ENCODE results near the gene ACTA2. TPM values are rescaled to one million over a fixed set of nuclear protein-coding genes. Genes with fewer than 3 reads are reported as not detected.

Gene ACTA2
- total RNA-seq, 2 donors from 2014 or later = 14.6 to 29.6 TPM

DNA sequence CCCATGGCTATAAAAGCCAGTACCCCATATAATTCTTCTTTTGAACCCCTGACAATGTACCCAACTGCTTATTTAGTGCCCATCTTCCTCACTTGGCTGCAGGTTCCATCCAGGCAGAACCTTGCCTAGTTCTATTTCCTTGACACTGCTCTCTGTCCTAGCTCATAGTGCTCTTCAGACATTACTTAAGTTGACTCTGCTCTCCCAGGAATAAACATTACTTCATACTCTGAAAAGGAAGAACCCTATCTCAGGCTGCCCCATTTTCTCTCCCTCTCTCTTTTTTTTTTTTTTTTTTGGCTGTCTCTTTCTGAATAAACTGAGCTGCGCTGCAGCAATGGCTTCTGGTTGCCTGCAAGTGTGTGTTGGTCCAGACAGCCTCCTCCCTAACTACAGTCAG is 21.0 kb downstream of the ACTA2 start:
- ATAC-seq (replicated peaks) = no peak
- H3K9me3 Mint-ChIP-seq = no peaks in the 10 kb centered on the region
- no peaks in the 10 kb centered on the region for H3K27me3 Mint-ChIP-seq
- H3K4me3 Mint-ChIP-seq = no peak overlapping the region
- H3K36me3 Mint-ChIP-seq (ENCODE audit: low read depth) = peaks cover 21% of the 10 kb centered on the region
- peaks cover 10% of the 10 kb centered on the region for H3K4me1 Mint-ChIP-seq
- peak overlapping the region; percentile 16 for H3K27ac Mint-ChIP-seq

DNA sequence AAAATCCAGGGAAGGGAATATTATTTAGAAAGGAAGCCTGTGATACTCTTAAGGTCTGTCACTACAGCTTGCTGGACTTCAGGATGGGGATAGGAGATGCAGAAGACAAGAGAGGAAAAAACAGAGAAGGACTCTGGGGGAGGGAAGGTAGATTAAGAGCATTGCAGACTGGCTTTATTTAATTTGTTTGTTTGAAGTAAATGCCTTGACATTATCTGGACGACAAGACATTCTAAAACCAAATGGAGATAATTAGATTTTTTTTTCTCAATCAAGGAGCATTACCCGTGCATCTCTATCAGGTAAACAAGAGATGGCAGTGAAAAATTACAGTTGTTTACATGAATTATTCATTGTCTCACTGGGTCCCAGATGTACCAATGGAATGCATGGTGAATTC is 24.3 kb downstream of the ACTA2 start:
- Mint-ChIP-seq H3K4me3 (no peak overlapping the region), H3K4me1 (no peaks in the 10 kb centered on the region)
- no peak for ATAC-seq (replicated peaks)

GRCh38 chr10:88927416-88927690 is 25.2 kb downstream of the ACTA2 start:
- H3K27me3 Mint-ChIP-seq = no peaks in the 10 kb centered on the region
- no peaks in the 10 kb centered on the region for H3K9me3 Mint-ChIP-seq
- H3K36me3 Mint-ChIP-seq (ENCODE audit: low read depth) = peaks cover 56% of the 10 kb centered on the region
- no peaks in the 10 kb centered on the region for H3K4me1 Mint-ChIP-seq
- H3K4me3 Mint-ChIP-seq = no peak overlapping the region
- ATAC-seq (replicated peaks) = no peak
- no peak overlapping the region for H3K27ac Mint-ChIP-seq

More for the DNA sequence above, 24.3 kb downstream of the ACTA2 start:
- peaks cover 48% of the 10 kb centered on the region for H3K36me3 Mint-ChIP-seq (ENCODE audit: low read depth)
- no peak overlapping the region for H3K27ac Mint-ChIP-seq
- no peaks in the 10 kb centered on the region for H3K27me3 Mint-ChIP-seq
- no peaks in the 10 kb centered on the region for H3K9me3 Mint-ChIP-seq

GRCh38 chr10:88926566-88927415 is 25.8 kb downstream of the ACTA2 start:
- Mint-ChIP-seq H3K27me3 (no peaks in the 10 kb centered on the region), H3K4me3 (no peak overlapping the region), H3K4me1 (no peaks in the 10 kb centered on the region), H3K9me3 (no peaks in the 10 kb centered on the region), H3K27ac (peak overlapping the region; percentile 49), H3K36me3 (ENCODE audit: low read depth) (peaks cover 62% of the 10 kb centered on the region)
- no peak for ATAC-seq (replicated peaks)

DNA sequence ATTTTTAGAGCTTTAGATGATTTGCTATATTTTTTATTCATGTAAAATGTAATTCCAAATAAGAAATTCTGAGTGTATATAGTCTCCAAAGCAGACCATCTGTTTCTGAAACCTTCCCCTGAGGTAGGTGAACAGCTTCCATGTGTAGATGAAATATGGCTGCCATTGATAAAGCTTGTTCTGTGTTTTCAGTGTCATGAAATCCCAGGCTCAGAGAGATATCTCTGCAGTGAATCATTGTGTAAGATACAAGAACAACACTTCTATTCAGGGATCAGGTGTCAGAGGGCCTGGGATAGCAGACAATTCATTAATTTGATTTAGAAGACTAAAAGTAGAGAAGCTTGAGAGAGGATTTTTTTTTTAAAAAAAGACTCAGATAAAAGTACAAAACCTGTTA is 29.1 kb downstream of the ACTA2 start:
- Mint-ChIP-seq H3K4me3 (no peak overlapping the region), H3K9me3 (no peaks in the 10 kb centered on the region), H3K27ac (no peak overlapping the region), H3K36me3 (ENCODE audit: low read depth) (peaks cover 92% of the 10 kb centered on the region), H3K4me1 (no peaks in the 10 kb centered on the region), H3K27me3 (no peaks in the 10 kb centered on the region)
- ATAC-seq (replicated peaks) = no peak

GRCh38 chr10:88922041-88922440 is 30.5 kb downstream of the ACTA2 start:
- no peak overlapping the region for H3K27ac Mint-ChIP-seq
- H3K4me3 Mint-ChIP-seq = no peak overlapping the region
- no peaks in the 10 kb centered on the region for H3K4me1 Mint-ChIP-seq
- no peak for ATAC-seq (replicated peaks)
- H3K27me3 Mint-ChIP-seq = no peaks in the 10 kb centered on the region
- H3K36me3 Mint-ChIP-seq (ENCODE audit: low read depth) = peaks cover 94% of the 10 kb centered on the region
- no peaks in the 10 kb centered on the region for H3K9me3 Mint-ChIP-seq

- no peak overlapping the region for H3K4me3 Mint-ChIP-seq
- no peak overlapping the region for H3K27ac Mint-ChIP-seq
- no peaks in the 10 kb centered on the region for H3K9me3 Mint-ChIP-seq
- no peaks in the 10 kb centered on the region for H3K27me3 Mint-ChIP-seq
- peaks cover 94% of the 10 kb centered on the region for H3K36me3 Mint-ChIP-seq (ENCODE audit: low read depth)
- no peak for ATAC-seq (replicated peaks)
- H3K4me1 Mint-ChIP-seq = no peaks in the 10 kb centered on the region
Observed at GRCh38 chr10:88920986-88921593, 31.5 kb downstream of the ACTA2 start.

DNA sequence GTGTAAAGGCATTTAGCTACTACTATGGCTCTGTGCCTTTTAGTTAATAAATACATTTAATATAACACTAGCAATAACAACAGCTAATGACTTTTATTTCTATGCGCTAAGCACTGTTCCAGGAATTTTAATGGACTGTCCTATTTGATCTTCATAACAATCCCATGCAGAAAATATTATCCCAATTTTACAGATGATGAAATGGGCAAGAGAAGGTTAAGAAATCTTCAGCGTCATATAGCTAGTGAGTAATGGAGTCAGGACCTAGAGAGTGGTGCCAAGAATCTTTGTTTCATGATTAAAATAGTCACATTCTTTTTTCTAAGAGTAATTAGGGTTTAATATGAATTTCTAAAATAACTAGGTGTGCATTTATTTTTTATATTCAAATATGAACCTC is 32.4 kb downstream of the ACTA2 start:
- Mint-ChIP-seq H3K27ac (no peak overlapping the region), H3K9me3 (no peaks in the 10 kb centered on the region), H3K4me1 (no peaks in the 10 kb centered on the region), H3K27me3 (no peaks in the 10 kb centered on the region), H3K4me3 (no peak overlapping the region), H3K36me3 (ENCODE audit: low read depth) (peaks cover 97% of the 10 kb centered on the region)
- no peak for ATAC-seq (replicated peaks)

GRCh38 chr10:88919041-88919440 is 33.5 kb downstream of the ACTA2 start:
- ATAC-seq (replicated peaks) = no peak
- Mint-ChIP-seq H3K27me3 (no peaks in the 10 kb centered on the region), H3K36me3 (ENCODE audit: low read depth) (peaks cover 95% of the 10 kb centered on the region), H3K27ac (no peak overlapping the region), H3K9me3 (no peaks in the 10 kb centered on the region), H3K4me3 (no peak overlapping the region), H3K4me1 (no peaks in the 10 kb centered on the region)

GRCh38 chr10:88918191-88918905 is 34.2 kb downstream of the ACTA2 start:
- Mint-ChIP-seq H3K4me1 (no peaks in the 10 kb centered on the region), H3K4me3 (no peak overlapping the region), H3K36me3 (ENCODE audit: low read depth) (peaks cover 95% of the 10 kb centered on the region), H3K27ac (no peak overlapping the region), H3K27me3 (no peaks in the 10 kb centered on the region), H3K9me3 (no peaks in the 10 kb centered on the region)
- no peak for ATAC-seq (replicated peaks)

- ATAC-seq (replicated peaks) = no peak
- peaks cover 95% of the 10 kb centered on the region for H3K36me3 Mint-ChIP-seq (ENCODE audit: low read depth)
- no peak overlapping the region for H3K4me3 Mint-ChIP-seq
Observed at GRCh38 chr10:88916986-88917385, 35.6 kb downstream of the ACTA2 start.

GRCh38 chr10:88916231-88916630 is 36.3 kb downstream of the ACTA2 start:
- peak overlapping the region; percentile 51 for H3K27ac Mint-ChIP-seq
- peaks cover 95% of the 10 kb centered on the region for H3K36me3 Mint-ChIP-seq (ENCODE audit: low read depth)
- no peaks in the 10 kb centered on the region for H3K4me1 Mint-ChIP-seq
- ATAC-seq (replicated peaks) = no peak
- no peak overlapping the region for H3K4me3 Mint-ChIP-seq
- no peaks in the 10 kb centered on the region for H3K27me3 Mint-ChIP-seq
- no peaks in the 10 kb centered on the region for H3K9me3 Mint-ChIP-seq

More at GRCh38 chr10:88916986-88917385, 35.6 kb downstream of the ACTA2 start:
- Mint-ChIP-seq H3K4me1 (no peaks in the 10 kb centered on the region), H3K27me3 (no peaks in the 10 kb centered on the region), H3K9me3 (no peaks in the 10 kb centered on the region), H3K27ac (no peak overlapping the region)

DNA sequence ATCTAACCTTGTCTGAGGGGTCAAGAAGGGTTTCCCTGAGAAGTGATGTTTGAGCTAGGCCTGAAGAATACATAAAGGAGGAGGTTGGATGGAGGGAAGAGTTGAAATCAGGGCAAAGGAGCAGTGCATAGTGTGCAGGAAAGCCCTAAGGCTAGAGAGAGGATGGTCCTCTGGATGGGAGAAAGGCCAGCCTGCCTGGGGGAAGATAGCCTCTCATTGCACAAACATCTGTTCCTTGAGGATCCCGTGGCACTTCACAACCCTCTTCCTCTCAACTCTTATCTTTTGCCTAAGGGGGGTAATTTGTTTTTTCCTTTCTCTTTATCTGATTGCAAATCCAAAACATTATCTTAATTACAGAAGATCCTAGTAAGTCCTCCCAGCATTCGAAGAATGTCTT is 36.8 kb downstream of the ACTA2 start:
- Mint-ChIP-seq H3K27ac (peak overlapping the region; percentile 51), H3K36me3 (ENCODE audit: low read depth) (peaks cover 95% of the 10 kb centered on the region), H3K4me3 (no peak overlapping the region), H3K9me3 (no peaks in the 10 kb centered on the region), H3K4me1 (no peaks in the 10 kb centered on the region), H3K27me3 (no peaks in the 10 kb centered on the region)
- no peak for ATAC-seq (replicated peaks)

GRCh38 chr10:88913788-88914187 is 38.8 kb downstream of the ACTA2 start:
- no peaks in the 10 kb centered on the region for H3K27me3 Mint-ChIP-seq
- H3K4me1 Mint-ChIP-seq = no peaks in the 10 kb centered on the region
- no peak overlapping the region for H3K27ac Mint-ChIP-seq
- H3K9me3 Mint-ChIP-seq = no peaks in the 10 kb centered on the region
- no peak for ATAC-seq (replicated peaks)
- peaks cover 93% of the 10 kb centered on the region for H3K36me3 Mint-ChIP-seq (ENCODE audit: low read depth)
- H3K4me3 Mint-ChIP-seq = no peak overlapping the region

DNA sequence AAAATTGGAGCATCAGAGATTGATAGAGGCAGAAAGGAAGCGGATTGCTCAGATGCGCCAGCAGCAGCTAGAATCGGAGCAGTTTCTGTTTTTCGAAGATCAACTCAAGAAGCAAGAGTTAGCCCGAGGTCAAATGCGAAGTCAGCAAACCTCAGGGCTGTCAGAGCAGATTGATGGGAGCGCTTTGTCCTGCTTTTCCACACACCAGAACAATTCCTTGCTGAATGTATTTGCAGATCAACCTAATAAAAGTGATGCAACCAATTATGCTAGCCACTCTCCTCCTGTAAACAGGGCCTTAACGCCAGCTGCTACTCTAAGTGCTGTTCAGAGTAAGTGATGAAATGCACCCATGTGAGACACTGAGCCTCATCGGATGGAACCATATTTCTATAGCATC is 39.4 kb downstream of the ACTA2 start:
- Mint-ChIP-seq H3K4me3 (no peak overlapping the region), H3K9me3 (no peaks in the 10 kb centered on the region), H3K4me1 (no peaks in the 10 kb centered on the region), H3K27ac (peak overlapping the region; percentile 7), H3K27me3 (no peaks in the 10 kb centered on the region), H3K36me3 (ENCODE audit: low read depth) (peaks cover 93% of the 10 kb centered on the region)
- ATAC-seq (replicated peaks) = no peak

All from activated T-helper 17 cell treated with anti-CD3 and anti-CD28 coated beads, Interleukin-2, amount 50 U/mL, for 72 hours (primary cell).